ENCODE measurements around the gene CYBA.

The CYBA gene

DNA sequence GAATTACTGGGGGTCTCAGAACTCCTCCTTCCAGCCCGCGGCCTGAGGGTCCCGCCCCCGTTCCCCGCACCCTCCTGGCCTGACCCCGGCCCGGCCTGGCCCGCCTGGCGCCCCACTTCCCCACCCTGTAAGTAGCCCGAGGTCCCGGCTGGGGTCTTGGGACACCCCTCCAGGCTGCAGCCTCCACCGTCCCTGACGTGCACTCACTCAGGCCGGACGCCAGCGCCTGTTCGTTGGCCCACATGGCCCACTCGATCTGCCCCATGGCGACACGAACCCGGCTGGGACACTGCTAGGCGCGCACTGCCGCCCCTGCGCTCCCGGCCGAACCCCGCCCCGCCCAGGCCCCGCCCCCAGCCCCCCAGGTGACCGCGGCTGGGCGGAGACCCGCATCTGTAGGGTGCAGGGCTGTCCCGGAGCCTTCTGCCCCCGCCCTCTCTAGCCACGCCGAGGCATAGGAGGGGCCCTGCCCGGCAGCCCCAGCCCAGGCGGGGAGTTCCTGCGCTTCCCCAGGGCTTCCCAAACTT, at the start of gene CYBA:
Gene CYBA, minus strand, starts transcription at position 305 of the 527 bp plus-strand sequence. Its CDS starts 40 bp downstream, at position 265.
- DNase-seq = peak; percentile 50 to 71 (median 66)

DNA sequence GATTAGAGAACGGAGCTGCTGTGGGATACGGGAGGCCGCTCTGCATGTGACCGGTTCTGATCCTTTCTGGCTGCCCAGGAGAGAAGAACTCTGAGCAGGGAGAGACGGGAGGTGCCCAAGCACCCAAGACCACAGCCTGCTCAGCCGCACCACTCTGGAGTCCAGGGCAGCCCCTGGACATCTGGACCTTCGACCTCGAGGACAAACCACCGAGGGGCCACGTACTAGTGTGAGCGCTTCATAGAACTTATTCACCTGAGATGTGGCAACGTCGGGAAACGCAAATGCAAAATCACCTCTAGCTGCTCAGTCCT, 49.4 kb upstream of the CYBA start:
- DNase-seq = no peak

DNA sequence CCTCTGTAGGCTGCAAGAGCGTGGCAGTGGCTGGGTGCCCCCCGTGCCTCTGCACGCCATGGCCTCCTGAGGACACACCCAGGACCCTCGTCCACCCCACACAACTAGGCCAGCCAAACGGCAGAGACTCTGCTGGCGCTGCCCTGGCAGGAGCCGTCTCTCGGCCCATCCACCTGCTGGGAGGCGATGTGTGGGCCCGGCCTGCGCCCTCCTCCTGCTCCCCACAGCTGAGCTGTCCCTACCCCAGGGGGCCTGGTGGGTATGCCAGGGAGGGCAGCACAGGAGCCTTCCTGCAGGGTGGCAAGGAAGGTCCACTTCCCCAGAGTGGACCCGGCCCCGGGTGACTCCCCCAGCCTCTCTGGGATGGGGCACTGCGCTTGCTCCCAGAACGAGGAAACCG, 48.3 kb upstream of the CYBA start:
- DNase-seq = no peak

DNA sequence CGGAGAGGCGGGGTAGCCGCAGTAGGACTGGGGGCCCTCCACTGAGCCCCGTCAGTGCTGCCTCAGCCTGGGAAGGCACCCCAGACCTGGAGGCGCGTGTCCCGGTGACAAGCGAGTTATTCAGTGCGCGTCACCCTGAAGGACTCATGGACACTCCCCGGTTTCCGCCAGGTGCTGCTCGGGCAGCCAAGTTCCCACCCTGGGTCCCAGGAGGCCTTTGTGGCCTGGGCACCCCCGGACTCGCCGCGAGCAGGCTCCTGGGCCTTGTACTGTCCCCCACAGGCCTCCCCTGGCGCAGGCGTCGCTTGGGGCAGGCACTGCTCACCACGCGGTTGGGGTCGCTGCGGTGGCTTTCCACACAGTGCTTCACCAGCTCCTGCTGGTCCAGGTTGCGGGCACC, 47.8 kb upstream of the CYBA start:
- DNase-seq = no peak

DNA sequence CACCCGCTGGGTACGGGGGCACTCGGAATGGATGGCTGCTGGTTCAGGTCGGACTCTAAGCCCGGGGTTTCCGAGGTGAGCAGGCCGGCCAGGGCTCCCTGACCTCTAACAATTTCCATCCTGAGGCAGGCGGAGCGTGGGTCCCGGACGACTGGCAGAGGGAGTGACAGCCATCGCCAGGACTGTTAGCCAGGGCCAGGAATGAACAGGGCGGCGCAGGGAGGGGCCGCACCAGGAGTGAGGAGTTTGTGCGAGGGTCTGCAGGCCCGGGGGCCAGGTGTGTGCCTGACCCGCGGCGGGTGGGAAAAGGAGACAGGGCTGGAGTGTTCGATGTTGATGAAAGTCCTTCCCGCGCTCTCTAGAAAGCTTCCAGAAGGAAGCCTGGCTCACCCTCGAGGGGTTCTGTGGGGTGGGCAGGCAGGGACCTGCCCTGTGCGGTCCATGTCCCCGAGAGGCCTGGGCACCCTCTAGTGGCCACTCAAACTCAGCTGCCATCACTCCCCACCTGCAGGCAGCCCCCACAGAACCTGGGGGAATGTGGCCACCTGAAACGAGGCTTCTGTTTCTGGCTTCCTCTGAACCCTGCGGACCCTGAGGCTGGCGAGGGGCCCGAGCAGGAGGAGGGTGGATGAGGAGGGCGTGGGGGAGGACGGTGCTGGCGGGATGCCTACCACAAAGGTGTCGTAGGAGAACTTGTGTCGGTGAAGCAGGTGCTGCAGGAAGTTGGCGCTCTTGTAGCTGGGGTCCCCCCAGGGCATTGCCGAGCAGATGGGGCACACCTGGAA, 47.2 kb upstream of the CYBA start:
- peak in 3 of 6 experiments; percentile 18 to 47 (median 39) for DNase-seq

DNA sequence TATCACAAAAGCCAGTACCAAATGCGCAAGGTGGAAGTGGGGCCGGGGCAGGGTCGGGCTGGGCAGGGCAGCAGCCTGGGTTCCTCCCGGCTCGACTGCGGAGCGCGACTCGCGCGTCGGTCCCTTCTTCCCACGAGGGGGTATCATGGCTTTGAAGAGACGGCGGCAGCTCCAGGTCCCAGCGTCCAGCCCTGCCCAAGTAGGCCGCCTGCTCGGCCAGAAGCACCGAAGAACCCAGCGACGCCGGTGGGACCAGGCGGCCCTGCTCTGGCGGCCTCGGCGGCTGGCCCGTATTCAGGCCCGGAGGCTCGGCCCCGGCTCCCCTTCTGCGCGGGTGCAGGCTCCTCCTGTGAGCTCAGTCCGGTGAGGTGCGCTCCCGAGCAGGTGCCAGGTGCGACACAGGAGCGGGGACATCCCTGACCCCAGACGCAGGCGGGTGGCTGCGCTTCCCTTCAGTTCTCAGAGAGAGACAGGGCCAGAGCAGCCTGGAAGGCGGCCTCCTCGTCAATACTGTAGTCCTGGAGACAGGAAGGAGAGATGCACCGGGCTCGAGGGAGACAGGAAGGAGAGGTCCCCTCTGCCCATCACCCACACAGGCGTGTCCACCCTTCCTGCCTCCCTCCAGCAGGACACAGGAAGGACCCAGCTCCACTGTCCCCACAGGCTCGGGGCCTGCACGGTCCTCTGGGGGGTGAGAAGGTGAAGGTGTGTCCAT, 46.4 kb upstream of the CYBA start:
- no peak for DNase-seq

DNA sequence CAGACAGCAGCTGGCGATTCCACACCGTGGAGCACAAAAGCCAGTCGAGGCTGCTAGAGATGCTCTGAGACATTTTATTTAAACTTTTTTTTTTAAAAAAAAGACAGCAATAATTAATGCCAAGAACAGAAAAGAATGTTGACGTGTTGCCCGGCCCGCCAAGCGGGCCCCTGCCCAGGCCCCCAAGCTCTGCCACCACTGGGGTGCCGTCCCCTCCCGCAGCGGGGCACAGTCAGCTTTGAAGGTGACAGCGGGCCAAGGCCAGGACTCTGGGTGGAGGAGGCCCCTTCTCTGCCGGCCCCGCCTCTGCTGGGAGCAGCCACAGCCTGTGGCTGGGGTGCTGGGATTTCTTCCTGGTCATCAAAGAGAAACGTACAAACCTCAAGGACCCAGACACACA, 45.6 kb upstream of the CYBA start:
- DNase-seq = no peak

DNA sequence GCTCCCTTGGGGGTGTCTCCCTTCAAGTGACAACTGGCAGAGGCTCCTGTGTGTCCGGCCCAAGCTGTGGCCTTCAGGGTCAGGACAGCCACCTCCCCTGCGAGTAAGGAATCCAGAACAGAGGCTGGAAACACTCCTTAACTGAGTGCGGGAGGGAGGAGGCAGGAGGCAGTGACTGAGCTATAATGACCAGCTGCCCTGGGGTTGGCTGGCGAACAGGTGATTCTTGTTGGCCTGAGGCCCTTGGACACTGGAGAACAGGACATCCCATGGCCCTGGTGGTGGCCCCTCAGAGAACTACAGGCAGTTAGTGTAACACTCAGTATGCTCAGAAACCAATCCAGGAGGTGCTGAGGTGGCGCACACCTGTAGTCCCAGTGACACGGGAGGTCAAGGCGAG, 44.9 kb upstream of the CYBA start:
- no peak for DNase-seq

DNA sequence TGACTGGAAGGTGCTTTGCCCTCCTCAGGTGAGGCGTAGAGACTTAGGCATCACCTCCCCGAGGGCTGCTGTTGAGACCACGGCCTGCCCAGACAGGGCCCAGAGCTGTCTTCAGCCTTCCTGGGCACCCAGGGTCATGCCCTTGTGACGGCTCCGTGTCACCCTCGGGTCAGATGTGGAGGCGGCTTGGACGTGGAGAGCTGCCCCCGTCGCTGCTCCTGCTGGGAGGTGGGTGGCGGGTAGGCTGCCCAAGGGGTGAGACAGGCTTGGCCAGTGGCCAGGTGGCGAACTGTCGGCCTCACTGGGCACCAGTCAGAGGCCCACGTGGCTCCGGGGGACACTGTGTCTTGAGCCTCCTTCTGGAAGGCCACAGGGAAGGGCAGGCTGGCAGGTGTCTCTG, 44.4 kb upstream of the CYBA start:
- no peak for DNase-seq

DNA sequence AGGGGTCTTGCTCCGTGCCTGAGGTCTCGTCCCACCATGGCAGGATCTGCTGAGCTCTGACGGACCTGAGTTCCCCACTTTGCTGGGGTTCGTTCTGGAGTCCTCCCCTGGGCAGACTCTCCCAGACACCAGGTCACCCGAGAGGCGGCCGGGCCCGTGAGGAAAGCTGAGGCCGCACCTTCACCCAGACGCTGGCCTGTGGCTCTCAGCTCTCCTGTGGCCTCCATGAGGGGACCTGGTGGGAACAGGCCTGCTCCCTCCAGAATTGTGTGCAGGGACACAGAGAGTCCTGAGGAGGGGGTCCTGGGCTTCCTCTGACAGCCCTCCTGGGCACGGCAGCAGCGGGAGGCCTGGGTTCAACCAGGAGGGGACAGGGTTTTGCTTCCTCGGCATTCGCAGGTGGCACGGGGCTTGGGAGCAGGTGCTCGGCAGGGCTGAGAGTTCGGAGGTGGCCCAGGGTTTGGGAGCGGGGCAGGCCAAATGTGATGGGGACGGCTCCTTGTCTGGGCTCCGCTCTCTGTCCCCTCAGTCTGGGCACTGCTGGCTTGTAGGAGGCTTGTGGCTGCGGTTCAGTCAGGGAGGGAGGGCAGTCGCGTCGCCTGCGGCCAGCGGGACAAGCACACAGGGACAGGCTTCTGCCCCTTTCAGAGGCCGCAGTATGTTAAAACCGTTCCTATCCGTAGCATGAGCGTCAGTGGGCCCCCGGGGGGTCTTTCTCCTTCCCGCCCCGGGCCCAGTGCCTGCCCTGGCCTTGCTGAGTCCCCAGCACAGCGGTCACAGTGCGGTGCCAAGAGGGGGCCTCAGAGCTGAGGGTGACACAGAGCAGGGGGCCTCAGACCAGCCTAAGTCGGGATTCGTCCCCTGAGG, 43.6 kb upstream of the CYBA start:
- DNase-seq = no peak

DNA sequence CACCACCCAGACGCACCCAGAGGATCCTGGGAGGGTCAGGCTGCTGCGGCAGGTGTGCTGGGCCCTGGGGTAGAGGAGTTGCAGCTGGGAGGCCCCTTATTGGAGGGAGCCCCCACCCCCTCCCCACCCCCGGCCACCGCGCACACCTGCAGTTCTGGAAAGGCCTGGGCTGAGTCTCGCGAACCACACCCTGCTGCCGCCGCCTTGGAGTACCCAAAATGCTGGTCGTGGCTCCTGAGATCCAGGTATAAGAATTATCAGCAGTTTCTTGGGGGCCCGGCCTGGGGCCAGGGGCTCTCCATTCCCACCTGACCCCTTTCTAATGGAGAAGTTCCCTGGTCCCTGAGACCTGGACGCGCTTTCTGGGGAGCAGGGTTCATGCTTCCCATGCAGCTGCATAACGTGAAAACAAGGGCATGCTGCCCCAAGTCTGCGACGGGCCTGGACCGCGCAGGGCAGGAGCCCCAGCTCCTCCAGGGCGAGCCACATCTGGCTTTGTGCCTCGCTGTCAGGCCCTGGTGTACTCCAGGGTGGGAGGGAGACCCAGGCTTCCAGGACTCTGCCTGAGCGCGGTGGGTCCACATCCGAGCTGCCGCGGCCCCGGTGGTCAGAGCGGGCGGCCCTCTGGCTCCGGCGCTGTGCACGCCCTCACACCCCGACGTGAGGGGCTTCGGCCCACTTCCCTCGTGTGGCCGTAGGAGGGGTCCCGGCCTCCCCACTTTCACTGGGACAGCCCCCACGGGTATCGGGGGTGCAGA, 42.7 kb upstream of the CYBA start:
- DNase-seq = no peak

DNA sequence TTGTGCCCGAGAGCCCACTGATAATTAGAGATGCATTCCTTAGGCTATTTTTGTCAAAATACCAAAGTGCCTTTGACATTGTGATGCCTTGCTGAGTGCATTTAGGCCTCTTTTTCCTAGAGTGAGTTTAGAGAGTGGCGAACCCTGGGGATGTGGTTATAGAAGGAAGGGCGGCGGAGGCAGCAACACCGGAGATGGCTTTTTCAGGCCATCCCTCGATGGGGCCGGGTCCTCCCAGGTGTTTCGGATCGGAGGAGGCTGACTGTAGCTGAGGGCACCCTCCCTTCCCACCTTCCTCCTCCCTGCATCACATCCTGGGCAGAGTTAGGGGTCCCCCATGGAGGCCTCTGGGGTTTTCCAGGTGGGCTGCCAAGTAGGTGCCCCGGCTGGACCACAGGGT, 42.0 kb upstream of the CYBA start:
- DNase-seq = peak in 2 of 6 experiments; percentile 9 to 14

DNA sequence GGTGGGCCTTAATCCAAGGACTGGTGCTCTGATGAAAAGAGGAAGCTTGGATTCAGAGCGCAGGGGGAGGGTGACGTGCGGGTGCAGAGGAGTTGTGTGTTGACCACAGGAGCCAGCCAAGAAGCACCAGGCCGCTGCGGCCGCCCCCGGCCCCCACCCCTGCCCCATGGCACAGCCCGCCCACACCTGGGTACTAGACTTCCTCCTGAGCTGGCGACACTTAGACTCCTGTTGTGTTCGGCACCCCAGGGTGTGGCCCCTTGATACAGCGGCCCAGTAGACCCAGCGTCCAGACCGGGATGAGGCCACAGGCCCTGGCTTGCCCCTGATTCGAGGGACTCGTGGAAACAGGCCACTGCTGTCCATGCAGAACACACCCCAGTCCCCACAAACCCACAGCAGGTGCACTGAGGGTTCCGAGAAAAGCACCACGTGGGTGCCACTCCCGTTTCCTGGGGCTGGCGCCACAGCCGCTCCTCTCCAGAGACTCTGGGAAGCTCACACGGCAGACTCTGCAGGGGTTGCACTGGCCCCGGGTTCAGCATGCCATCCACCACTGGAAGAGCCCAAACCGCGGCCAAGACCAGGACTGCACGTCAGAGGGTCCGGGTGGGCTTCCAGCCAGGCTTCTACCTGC, 41.2 kb upstream of the CYBA start:
- DNase-seq = peak in 1 of 6 experiments; percentile 10

DNA sequence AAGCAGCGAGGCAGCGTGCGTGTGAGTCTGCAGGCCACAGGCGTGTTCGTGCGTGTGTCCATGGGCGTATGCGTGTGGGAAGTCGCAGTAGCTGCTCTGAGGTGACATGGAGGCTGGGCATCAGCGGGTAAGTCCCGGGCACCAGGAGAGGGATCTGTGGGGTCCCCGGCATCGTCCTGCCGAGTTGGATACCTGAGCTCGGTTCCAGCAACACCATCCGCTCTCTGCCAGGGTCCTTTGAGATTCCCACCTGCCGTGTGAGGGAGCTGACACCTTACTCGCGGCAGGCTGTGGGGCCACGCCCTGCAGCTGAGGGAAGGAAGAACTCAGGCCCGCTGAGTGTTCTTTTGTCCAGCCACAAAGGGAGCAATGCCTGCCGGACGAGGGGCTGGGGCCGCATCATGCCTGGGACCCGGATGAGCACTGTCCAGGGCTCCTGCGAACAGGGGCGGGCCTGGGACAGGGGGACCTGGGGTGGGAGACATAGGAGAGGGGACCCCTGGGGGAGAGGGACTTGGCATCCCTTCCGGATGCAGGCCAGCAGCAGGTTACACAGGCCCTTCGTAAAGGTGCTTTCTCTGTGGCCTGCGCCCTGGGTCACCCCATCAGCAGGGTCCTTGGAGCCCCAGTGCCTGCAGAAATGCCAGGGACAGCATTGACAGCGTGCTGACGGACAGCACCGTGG, 40.4 kb upstream of the CYBA start:
- DNase-seq = no peak

DNA sequence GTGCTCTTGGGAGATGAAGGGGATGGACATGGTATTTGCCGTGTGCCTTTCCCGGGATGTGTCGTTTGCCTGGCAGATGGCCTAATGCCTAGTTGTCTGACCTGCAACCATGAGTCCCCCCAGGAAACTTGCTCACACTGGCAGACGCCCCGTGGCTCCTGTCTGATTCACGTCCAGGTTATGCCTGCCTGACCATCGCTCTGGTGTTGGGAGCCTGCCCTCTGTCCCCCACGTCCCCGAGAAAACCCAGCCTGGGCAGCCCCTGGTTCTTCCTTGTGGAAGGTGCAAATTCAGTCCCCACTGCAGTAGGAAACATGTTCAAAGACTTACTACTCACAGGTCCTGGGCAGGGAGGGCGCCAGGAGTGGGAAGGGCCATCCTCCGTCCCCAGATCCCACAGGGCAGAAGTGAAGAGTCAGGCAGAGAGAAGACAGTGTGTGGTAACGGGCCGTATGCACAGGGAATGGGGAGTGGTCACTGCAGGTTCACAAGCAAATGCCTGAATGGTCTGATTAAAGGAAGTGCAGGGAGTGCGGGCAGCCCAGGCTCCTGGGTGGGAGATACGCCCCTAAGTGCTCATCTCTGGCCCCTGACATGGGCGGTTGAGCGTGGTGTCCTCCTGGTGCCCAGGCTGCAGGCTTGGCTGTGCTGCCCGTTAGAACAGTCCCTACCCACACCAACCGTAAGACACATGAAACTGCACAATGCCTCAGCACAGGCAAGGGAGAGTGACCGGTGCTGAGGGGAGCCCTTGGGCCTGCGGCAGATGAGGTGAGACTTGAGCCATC, 39.7 kb upstream of the CYBA start:
- DNase-seq = no peak

DNA sequence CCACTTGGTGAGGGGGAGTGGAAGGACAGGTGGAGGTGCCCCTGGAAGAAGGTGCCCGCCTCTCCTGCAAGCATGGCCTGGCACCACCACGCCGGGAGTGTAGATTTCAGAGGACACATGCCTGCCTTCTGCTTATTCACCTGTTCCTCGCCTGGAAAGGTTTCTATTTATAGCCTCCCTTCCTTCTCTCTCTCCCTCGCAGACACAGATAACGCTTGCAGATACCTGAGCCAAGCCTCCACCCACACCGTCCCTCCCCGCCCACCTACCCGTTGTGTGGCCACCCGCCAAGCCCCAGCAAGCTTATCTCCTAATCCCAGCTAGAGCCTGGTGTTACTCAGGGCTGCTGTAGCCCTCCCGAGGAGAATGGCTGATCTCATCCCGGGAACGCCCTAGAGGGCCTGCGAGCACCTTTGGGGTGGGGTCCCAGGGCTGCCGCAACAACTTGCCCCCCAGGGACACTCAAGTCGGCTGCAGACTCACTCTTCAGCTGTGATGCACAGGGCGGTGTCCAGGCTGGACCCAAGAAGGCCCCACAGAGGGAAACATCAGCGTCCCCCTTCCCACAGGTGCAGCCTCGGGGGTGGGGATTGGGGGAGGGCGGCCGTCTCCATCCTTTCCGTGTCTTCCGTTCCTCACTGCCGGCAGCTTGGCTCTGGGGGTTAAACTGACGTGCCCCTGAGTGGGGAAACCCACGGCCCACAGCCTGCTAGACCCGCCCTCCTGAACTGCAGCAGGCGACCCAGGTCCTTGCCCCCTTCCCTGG, 37.3 kb upstream of the CYBA start:
- DNase-seq = no peak

DNA sequence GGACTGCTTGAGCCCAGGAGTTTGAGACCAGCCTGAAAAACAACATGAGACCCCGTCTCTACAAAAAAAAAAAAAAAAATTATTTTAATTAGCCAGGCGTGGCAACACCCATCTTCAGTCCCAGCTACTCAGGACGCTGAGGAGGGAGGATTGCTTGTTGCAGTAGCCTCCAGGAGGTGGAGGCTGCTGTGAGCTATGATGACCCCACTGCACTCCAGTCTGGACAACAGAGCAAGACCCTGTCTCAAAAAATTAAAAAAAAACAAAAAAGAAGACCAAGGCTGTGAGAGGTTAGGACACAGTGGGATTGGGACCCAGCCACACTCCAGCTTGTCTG, 36.8 kb upstream of the CYBA start:
- DNase-seq = no peak

DNA sequence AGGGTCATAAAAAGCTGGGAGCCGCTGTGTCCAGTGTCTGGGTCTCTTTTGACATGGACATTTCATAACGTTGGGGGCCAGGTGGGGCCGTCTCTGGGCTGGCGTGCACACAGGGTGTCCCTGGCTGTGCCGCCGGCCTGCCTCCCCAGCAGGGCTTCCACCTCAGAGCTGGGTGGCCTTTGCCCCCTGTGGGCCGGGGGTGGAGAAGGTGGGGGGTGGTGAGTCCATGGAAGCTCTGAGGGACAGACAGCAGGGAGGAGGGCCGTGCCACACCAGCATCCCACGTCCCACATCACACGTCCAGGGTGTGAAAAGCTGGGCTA, 36.4 kb upstream of the CYBA start:
- DNase-seq = no peak

DNA sequence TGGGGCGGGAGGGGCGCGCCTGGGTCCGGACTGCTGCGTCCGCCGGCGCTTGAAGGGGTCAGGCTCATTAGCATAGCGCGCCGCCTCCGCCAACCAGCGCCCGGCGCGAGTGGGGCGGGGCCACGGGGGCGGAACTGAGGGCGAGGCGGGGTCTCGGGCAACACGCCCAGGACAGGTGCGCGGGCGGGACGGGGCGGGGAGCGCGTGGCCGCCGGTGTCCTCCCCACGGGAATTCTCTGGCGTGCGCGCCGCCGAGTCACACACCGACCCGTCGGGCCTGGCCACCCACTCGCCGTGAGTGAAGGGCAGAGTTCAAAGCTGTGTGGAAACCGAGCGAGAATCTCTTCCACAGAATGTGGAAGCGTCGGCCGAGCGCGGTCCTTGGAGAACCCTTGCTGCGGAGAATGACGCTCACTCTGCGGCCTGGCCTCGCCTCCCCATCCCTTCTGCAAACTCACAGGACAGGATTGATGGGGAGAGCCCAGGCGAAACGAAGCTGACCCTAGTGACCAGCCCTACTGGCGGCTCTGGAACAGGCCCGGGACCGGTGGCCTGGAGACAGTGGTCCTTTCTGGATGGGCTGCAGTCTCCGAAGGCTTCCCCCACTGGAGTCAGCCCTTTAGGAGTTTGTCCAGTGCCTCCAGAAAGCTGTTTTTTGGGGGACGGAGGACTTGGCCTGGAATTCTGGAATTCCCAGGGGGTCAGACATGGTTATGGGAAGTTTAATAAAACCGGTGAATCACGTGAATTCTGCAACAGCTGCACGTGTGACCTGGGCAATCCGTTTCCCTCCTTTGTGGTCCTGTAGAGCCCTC, 35.8 kb upstream of the CYBA start, which contains the start of gene SNAI3:
Gene SNAI3, minus strand, starts transcription at position 69 of the 815 bp plus-strand sequence. CDS start 101 bp downstream, outside the sequence.
- peak; percentile 53 to 86 (median 74) for DNase-seq

Data from stimulated activated naive CD4-positive, alpha-beta T cell (primary cell).